ENCODE measurements around the gene XK.

DNA sequence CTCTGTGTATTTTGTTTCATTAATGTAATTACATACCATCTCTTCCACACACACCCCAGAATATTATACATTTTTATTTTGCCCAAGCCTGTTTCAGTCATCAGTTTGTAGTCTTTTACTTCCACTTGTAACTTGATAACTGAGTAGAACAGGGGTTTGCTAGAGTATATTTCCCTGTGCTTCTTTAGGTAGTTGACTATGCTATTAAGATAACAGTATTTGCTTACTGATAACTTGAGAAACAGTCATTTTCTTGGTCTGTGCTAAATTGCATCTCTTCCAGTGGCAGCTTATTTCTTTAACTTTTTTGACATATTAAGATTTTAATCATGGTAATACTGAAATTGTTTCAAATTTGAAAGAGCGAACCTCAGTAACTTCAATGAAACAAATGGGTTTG lies 7.0 kb upstream of the XK start:
- TF ChIP-seq, protein P1, sequence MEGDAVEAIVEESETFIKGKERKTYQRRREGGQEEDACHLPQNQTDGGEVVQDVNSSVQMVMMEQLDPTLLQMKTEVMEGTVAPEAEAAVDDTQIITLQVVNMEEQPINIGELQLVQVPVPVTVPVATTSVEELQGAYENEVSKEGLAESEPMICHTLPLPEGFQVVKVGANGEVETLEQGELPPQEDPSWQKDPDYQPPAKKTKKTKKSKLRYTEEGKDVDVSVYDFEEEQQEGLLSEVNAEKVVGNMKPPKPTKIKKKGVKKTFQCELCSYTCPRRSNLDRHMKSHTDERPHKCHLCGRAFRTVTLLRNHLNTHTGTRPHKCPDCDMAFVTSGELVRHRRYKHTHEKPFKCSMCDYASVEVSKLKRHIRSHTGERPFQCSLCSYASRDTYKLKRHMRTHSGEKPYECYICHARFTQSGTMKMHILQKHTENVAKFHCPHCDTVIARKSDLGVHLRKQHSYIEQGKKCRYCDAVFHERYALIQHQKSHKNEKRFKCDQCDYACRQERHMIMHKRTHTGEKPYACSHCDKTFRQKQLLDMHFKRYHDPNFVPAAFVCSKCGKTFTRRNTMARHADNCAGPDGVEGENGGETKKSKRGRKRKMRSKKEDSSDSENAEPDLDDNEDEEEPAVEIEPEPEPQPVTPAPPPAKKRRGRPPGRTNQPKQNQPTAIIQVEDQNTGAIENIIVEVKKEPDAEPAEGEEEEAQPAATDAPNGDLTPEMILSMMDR (IDR thresholded peaks at IDR 0.05) = no peak
- TF ChIP-seq EZH2 (IDR thresholded peaks at IDR 0.05) (no peak), EZH2phosphoT487 (IDR thresholded peaks at IDR 0.05) (no peak)

Data from neural progenitor cell (in vitro differentiated cells).